Inferior parietal cortex (tissue), 1 donor: ENCODE data around the gene NEK9.
A peak's percentile ranks its signal among the peaks of the same experiment; 100 is the strongest.

Experiments used
- DNase-seq: peaks from one replicate; pipeline ENCODE4 v3.0.0-alpha.2; 2016; ENCODE audit errors: extremely low spot score

NEK9 gene

GRCh38 chr14:75126679-75127473, at the start of gene NEK9:
TSS of gene NEK9 (minus strand) at chr14:75127048. CDS start at chr14:75126921, 127 bp downstream.
- DNase-seq = peak; percentile 96

- peak; percentile 96 for DNase-seq
Measured at GRCh38 chr14:75176142-75176820, 49.4 kb upstream of the NEK9 start, which contains the start of gene TMED10. TSS of gene TMED10 (minus strand) at chr14:75176612. CDS start at chr14:75176579, 33 bp downstream.

GRCh38 chr14:75175677-75176141, 48.9 kb upstream of the NEK9 start:
- no peak for DNase-seq

GRCh38 chr14:75174066-75174465, 47.2 kb upstream of the NEK9 start:
- no peak for DNase-seq

- DNase-seq = no peak
Measured at GRCh38 chr14:75170772-75171171, 43.9 kb upstream of the NEK9 start.

- no peak for DNase-seq
Measured at GRCh38 chr14:75168586-75169335, 41.9 kb upstream of the NEK9 start.

GRCh38 chr14:75167325-75167724, 40.5 kb upstream of the NEK9 start:
- no peak for DNase-seq

- DNase-seq = peak; percentile 81
Measured at GRCh38 chr14:75165586-75166391, 38.9 kb upstream of the NEK9 start.

GRCh38 chr14:75164809-75165208, 38.0 kb upstream of the NEK9 start:
- DNase-seq = peak; percentile 7

GRCh38 chr14:75163677-75164076, 36.8 kb upstream of the NEK9 start:
- no peak for DNase-seq

- DNase-seq = no peak
Measured at GRCh38 chr14:75162631-75163030, 35.8 kb upstream of the NEK9 start.

GRCh38 chr14:75158843-75159614, 32.2 kb upstream of the NEK9 start:
- no peak for DNase-seq

GRCh38 chr14:75156901-75157300, 30.1 kb upstream of the NEK9 start:
- DNase-seq = no peak

GRCh38 chr14:75156111-75156510, 29.3 kb upstream of the NEK9 start:
- no peak for DNase-seq

- no peak for DNase-seq
Measured at GRCh38 chr14:75155169-75155568, 28.3 kb upstream of the NEK9 start.

- no peak for DNase-seq
Measured at GRCh38 chr14:75153295-75153694, 26.4 kb upstream of the NEK9 start.

GRCh38 chr14:75151851-75152250, 25.0 kb upstream of the NEK9 start:
- no peak for DNase-seq

GRCh38 chr14:75150637-75151036, 23.8 kb upstream of the NEK9 start:
- DNase-seq = peak; percentile 55

GRCh38 chr14:75150150-75150549, 23.3 kb upstream of the NEK9 start:
- no peak for DNase-seq

- peak; percentile 82 for DNase-seq
Measured at GRCh38 chr14:75147423-75148071, 20.7 kb upstream of the NEK9 start.
